Jurkat, Clone E6-1 (cell line): Measurements from ENCODE around the gene CTNND2.
"Not testable (repeated sequence)": the region's sequence is repeated elsewhere in the genome, so short reads cannot be mapped to it uniquely, and the experiment has no call there.

Source experiments
- DNase-seq: peaks from one replicate; pipeline ENCODE4 v3.0.0-alpha.2; 2011; ENCODE audit warnings: low read depth, low spot score
- H3K4me3 ChIP-seq: 2 replicates; pipeline ENCODE4 v1.5.1; 2011; ENCODE audit warnings: mild to moderate bottlenecking, low read length, control low read depth, moderate library complexity

The CTNND2 gene

GRCh38 chr5:11616624-11617023 is 287.6 kb downstream of the CTNND2 start:
- DNase-seq = not testable (repeated sequence)

GRCh38 chr5:11611011-11611410 is 293.2 kb downstream of the CTNND2 start:
- no peak overlapping the region for H3K4me3 ChIP-seq
- no peak for DNase-seq

More at GRCh38 chr5:11616624-11617023, 287.6 kb downstream of the CTNND2 start:
- H3K4me3 ChIP-seq = not testable (repeated sequence)

GRCh38 chr5:11609570-11610303 is 294.5 kb downstream of the CTNND2 start:
- no peak for DNase-seq
- H3K4me3 ChIP-seq = no peak overlapping the region

GRCh38 chr5:11608530-11608929 is 295.7 kb downstream of the CTNND2 start:
- no peak overlapping the region for H3K4me3 ChIP-seq
- no peak for DNase-seq

GRCh38 chr5:11607944-11608483 is 296.2 kb downstream of the CTNND2 start:
- no peak for DNase-seq
- H3K4me3 ChIP-seq = no peak overlapping the region

- no peak overlapping the region for H3K4me3 ChIP-seq
- DNase-seq = no peak
These were observed 301.9 kb downstream of the CTNND2 start for GRCh38 chr5:11602298-11602697.

GRCh38 chr5:11599499-11599898 is 304.7 kb downstream of the CTNND2 start:
- no peak for DNase-seq
- no peak overlapping the region for H3K4me3 ChIP-seq

- no peak for DNase-seq
- no peak overlapping the region for H3K4me3 ChIP-seq
These were observed 307.6 kb downstream of the CTNND2 start for GRCh38 chr5:11596657-11597071.

GRCh38 chr5:11596185-11596584 is 308.1 kb downstream of the CTNND2 start:
- no peak overlapping the region for H3K4me3 ChIP-seq
- no peak for DNase-seq

- no peak overlapping the region for H3K4me3 ChIP-seq
- DNase-seq = no peak
These were observed 309.2 kb downstream of the CTNND2 start for GRCh38 chr5:11595045-11595444.

GRCh38 chr5:11594021-11594420 is 310.2 kb downstream of the CTNND2 start:
- DNase-seq = no peak
- H3K4me3 ChIP-seq = no peak overlapping the region

GRCh38 chr5:11590475-11590874 is 313.8 kb downstream of the CTNND2 start:
- H3K4me3 ChIP-seq = no peak overlapping the region
- DNase-seq = no peak

GRCh38 chr5:11588803-11589202 is 315.4 kb downstream of the CTNND2 start:
- DNase-seq = no peak
- no peak overlapping the region for H3K4me3 ChIP-seq

GRCh38 chr5:11584017-11584416 is 320.2 kb downstream of the CTNND2 start:
- H3K4me3 ChIP-seq = no peak overlapping the region
- DNase-seq = no peak

- DNase-seq = no peak
- no peak overlapping the region for H3K4me3 ChIP-seq
These were observed 324.9 kb downstream of the CTNND2 start for GRCh38 chr5:11579351-11579750.

- DNase-seq = no peak
- H3K4me3 ChIP-seq = no peak overlapping the region
These were observed 329.5 kb downstream of the CTNND2 start for GRCh38 chr5:11574787-11575186.

- no peak overlapping the region for H3K4me3 ChIP-seq
- DNase-seq = no peak
These were observed 330.9 kb downstream of the CTNND2 start for GRCh38 chr5:11573140-11573992.

- no peak overlapping the region for H3K4me3 ChIP-seq
- no peak for DNase-seq
These were observed 339.5 kb downstream of the CTNND2 start for GRCh38 chr5:11564706-11565105.

- DNase-seq = no peak
These were observed 340.4 kb downstream of the CTNND2 start for GRCh38 chr5:11563822-11564221.

More at GRCh38 chr5:11563822-11564221, 340.4 kb downstream of the CTNND2 start:
- H3K4me3 ChIP-seq = no peak overlapping the region
